GM19395 (cell line): ENCODE data around the gene ERC2.

Experiments used
- ATAC-seq: cut with Tn5 transposase; IDR thresholded peaks from one replicate; pipeline ENCODE4 v1.9.1; 2021; ENCODE audit warnings: mild to moderate bottlenecking, moderate library complexity; ENCODE audit not compliant: unreplicated experiment

The ERC2 gene

GRCh38 chr3:56260262-56260661 lies 208.0 kb downstream of the ERC2 start:
- no peak for ATAC-seq

GRCh38 chr3:56257826-56258225 lies 210.4 kb downstream of the ERC2 start:
- no peak for ATAC-seq

DNA sequence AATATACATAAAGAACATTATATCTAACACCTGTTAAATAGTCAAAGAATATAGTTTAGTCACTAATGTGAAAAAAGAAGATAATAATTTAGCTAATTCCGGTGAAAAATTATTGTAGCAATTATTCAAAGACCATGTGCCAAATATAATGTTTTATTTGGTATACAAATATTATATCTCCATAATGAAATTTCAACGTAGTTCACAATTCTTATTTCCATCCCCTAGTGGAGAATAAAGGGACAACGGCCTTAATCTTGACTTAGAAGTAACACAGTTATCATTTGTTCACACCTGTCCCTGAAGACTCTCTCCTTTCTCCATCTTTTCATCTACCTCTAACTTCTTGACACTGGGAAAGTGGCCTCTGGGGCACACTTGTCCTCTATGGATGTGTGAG lies 213.4 kb downstream of the ERC2 start:
- no peak for ATAC-seq

GRCh38 chr3:56253941-56254665 lies 214.2 kb downstream of the ERC2 start:
- ATAC-seq, result no peak

DNA sequence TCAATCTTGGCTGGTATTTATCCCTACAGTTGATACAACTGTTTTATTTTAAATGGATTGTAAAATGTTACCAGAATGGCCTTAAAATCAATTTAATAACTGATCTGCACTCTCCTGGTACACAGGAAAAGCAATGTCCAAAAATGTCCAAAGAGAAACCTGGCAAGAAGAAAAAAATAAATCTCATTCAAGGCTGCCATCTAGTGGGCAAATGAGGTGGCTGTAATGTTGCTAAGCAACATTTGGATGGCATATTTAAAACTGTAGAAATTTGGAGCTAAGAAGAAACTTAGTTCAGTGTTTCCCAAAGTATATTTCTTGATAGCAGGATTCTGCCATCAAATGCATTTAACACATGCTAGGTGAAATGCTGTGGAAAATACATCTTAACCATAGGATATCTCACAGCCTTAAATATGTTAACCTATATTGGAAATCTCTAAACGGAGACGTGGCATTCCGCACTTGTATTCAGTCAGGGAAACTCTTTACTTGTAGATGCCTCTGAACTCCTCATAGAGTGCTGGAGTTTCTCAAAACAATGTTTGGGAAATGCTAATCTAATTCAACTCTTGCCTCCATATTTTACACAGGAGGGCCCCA lies 216.8 kb downstream of the ERC2 start:
- no peak for ATAC-seq

DNA sequence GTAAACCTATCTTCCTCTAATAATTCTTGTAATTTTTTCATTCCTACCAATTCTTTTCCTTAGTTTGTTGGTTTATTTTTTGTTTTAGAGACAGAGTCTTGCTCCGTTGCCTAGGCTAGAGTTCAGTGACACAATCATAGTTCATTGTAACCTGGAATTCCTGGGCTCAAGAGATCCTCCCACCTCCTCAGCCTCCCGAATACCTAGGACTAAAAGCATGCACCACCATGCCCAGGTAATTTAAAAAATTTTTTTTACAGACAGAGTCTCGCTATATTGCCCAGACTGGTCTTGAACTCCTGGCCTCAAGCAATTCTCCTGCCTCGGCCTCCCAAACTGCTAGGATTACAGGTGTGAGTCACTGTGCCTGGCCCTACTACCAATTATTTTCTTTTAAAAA lies 220.2 kb downstream of the ERC2 start:
- ATAC-seq, result no peak

GRCh38 chr3:56238299-56238698 lies 230.0 kb downstream of the ERC2 start:
- no peak for ATAC-seq

DNA sequence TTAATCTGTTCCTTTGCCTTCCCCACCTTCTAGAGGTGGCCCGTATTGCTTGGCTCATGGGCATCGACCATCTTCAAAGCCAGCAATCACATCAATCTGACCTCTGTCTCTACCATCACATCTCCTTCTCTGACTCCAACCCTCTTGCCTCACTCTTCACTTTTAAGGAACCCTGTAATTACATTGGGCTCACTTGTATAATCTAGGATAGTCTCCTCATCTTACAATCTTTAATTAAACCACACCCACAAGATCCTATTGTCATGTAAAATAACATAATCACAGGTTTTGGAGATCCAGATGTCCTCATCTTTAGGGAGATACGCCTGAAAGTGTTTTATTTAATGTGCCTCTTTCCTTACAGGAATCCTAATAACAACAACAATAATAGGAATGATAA lies 234.5 kb downstream of the ERC2 start:
- no peak for ATAC-seq

DNA sequence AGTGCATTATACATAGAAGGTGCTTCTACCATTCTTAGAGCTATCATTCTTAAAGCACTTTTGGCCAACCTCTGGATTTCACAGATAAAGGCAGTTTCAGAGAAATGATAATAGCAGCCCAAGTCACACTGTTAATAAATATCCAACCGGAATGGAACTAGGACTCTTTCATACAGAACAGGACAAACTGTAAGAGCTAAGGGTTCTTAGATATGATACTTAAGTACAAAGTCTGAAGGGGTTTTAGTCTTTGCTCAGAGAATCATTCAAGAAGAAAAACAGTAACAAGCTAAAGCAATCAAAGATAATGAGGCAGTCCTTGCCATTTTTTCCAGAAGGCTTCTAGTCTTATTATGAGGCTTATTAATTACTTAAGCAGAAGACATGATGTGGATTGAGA lies 239.0 kb downstream of the ERC2 start:
- no peak for ATAC-seq

GRCh38 chr3:56222866-56223265 lies 245.4 kb downstream of the ERC2 start:
- ATAC-seq, result no peak

DNA sequence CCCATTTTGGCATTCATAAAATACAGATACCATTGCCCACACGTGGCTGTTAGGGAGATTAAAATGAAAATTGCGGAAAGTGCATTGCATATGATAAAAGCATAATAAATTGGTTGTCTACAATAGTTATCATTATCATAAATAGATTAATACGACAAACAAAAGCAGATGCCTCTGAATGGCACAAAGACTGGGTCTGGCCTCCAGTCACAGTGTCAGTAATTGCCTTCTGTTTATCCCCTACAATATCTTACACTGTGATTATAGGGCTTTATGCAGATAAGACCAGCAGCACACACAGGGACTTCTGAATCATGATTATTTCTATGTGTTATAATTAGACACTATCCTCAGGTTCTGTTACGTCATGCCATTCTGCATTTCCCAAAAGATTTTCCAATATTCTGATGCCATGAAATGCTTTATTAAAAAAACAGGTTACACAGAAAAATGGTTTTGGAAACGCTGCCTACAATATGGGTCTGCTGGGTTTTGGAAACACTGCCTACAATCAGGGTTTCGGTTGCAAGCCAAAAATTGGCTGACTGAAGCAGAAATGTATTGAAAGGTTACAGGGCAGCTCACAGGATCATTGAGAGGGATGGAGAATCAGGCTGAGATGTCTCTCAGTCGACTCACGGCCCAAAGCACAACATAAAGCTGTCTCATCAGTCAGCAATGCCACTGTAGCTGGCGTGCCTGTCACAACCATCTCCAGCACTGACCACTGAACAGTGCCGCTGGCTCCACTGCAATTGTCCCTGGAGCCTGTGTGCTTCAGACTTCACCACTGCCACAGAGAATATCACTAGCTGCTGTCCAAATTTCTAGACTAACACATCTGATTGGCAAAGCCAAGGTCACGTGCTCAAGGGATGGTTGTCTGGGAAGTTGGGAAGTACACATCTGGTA lies 248.1 kb downstream of the ERC2 start:
- no peak for ATAC-seq

- ATAC-seq, result no peak
These were observed 258.1 kb downstream of the ERC2 start for GRCh38 chr3:56209982-56210751.

DNA sequence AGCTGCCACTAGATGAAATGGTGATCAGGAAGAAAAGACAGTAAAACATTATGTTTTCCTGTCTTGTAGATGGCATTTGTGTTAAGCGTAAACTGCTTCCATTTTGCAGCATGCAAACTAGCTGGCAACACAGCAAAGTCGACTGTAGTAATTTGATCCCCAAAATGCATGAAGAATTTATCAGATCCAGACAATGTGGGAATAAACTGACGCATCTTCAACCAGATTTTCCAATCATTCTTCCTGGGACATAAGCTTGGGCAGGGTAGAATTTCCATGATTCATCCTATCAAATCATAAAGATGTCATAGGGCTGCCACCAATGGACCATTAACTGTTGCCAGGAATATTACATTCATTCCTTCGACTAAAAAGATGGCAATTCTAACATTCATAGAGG lies 260.3 kb downstream of the ERC2 start:
- ATAC-seq, result no peak

- no peak for ATAC-seq
These were observed 262.9 kb downstream of the ERC2 start for GRCh38 chr3:56205406-56205805.

GRCh38 chr3:56202997-56203396 lies 265.3 kb downstream of the ERC2 start:
- ATAC-seq, result no peak

GRCh38 chr3:56201407-56201806 lies 266.9 kb downstream of the ERC2 start:
- no peak for ATAC-seq

DNA sequence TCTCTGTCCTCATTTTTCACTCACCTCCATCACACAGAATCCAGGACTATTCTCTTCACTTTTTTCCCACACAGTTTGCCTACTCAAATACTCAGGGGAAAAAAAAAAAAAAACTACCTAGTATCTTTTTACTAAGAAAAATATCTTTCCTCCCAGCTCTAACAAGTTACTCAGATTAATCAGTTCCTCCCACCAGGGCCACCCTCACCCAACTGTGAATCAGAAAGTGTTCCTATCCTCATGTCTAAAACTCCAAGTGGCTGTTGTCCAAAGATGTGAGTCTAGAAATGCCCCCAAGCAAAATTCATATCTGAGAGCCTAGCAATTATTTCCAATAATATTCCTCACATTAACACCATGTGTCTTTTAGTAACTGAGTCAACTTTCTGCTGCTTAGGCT lies 268.0 kb downstream of the ERC2 start:
- ATAC-seq, result no peak

DNA sequence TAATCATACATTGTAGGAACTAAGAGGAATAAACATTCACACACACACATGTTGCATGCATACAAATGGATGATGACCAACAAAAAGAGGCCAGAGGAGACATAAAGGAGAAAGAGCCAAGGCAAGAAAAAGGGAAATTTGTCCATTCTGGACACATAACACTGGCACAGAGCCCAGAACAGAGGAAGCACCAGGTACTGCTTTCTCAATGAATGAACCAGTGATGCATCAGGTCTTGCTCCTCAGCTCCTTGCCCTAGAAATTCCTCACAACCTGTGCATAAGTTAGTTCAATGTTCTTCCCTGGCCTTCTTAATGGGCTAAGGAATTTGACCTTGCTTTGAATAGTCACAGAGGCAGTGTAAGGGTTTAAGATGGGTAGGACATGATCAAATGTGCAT lies 270.3 kb downstream of the ERC2 start:
- ATAC-seq, result no peak

GRCh38 chr3:56197259-56197965 lies 270.9 kb downstream of the ERC2 start:
- ATAC-seq, result no peak

DNA sequence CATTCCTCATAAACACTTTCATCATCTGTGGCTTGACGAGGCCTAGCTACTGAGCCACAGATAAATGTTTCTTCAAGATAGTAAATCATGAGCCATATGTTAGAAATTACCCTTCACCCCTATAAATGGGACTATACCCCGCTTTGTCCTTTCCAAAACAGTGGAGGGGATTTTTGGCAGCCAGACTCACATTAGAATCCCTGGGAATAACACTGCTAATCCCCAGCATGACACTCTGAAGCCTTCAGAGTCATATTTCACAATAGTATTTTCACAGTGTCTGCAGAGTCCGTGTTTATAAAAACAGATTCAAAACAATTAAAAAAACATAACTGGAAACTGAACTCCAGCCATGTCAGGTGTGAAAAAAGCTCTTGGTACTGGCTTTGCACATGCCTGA lies 271.6 kb downstream of the ERC2 start:
- ATAC-seq, result no peak
